GM18951 (cell line): ENCODE measurements around the gene SLC25A18.
"Not testable (repeated sequence)": the region's sequence is repeated elsewhere in the genome, so short reads cannot be mapped to it uniquely, and the experiment has no call there.

Source experiments
- POLR2A ChIP-seq: IDR thresholded peaks from 4 replicates; pipeline ENCODE4 v1.6.1; 2011; ENCODE audit warnings: mild to moderate bottlenecking; ENCODE audit not compliant: insufficient read length, insufficient read depth; ENCODE audit errors: extremely low read depth
- in situ Hi-C: fragments of 300-500 bp; cut with MboI; formaldehyde crosslinking; loops from one replicate; pipeline ENCODE4 v1.12.0; 2022; ENCODE audit warnings: low sequenced_read_pairs, mixed read lengths, inconsistent platforms; ENCODE audit not compliant: unreplicated experiment

SLC25A18 gene

GRCh38 chr22:17601031-17601430 is 37.7 kb downstream of the SLC25A18 start:
- in situ Hi-C loops: no loop called here
- no peak for TF ChIP-seq POLR2A

- in situ Hi-C loops: no loop called here
These were observed 40.4 kb downstream of the SLC25A18 start for GRCh38 chr22:17603668-17604067.

GRCh38 chr22:17606496-17606895 is 43.2 kb downstream of the SLC25A18 start:
- in situ Hi-C loops: no loop called here

More at GRCh38 chr22:17603668-17604067, 40.4 kb downstream of the SLC25A18 start:
- TF ChIP-seq POLR2A: no peak

GRCh38 chr22:17607891-17608521 is 44.7 kb downstream of the SLC25A18 start:
- in situ Hi-C loops: no loop called here

More at GRCh38 chr22:17606496-17606895, 43.2 kb downstream of the SLC25A18 start:
- no peak for TF ChIP-seq POLR2A

GRCh38 chr22:17612057-17612456 is 48.8 kb downstream of the SLC25A18 start:
- in situ Hi-C loops: no loop called here
- TF ChIP-seq POLR2A: no peak

More at GRCh38 chr22:17607891-17608521, 44.7 kb downstream of the SLC25A18 start:
- TF ChIP-seq POLR2A: no peak

- in situ Hi-C loops: no loop called here
- TF ChIP-seq POLR2A: no peak
These were observed 50.0 kb downstream of the SLC25A18 start for GRCh38 chr22:17613280-17613679.

- TF ChIP-seq POLR2A: no peak
- in situ Hi-C loops: no loop called here
These were observed 64.7 kb downstream of the SLC25A18 start for GRCh38 chr22:17627961-17628405.

- in situ Hi-C loops: no loop called here
- peak; percentile 73 for TF ChIP-seq POLR2A
These were observed 65.3 kb downstream of the SLC25A18 start, which contains the start of gene ATP6V1E1 for GRCh38 chr22:17628406-17629172. TSS of gene ATP6V1E1 (minus strand) at chr22:17628749. CDS start at chr22:17628635, 114 bp downstream.

- in situ Hi-C loops: no loop called here
- no peak for TF ChIP-seq POLR2A
These were observed 65.8 kb downstream of the SLC25A18 start for GRCh38 chr22:17629173-17629489.

GRCh38 chr22:17629641-17630040 is 66.3 kb downstream of the SLC25A18 start:
- in situ Hi-C loops: no loop called here
- TF ChIP-seq POLR2A: no peak

- no peak for TF ChIP-seq POLR2A
- in situ Hi-C loops: no loop called here
These were observed 67.8 kb downstream of the SLC25A18 start for GRCh38 chr22:17631076-17631565.

GRCh38 chr22:17633217-17633997 is 70.1 kb downstream of the SLC25A18 start:
- in situ Hi-C loops: no loop called here
- no peak for TF ChIP-seq POLR2A

GRCh38 chr22:17633998-17634323 is 70.7 kb downstream of the SLC25A18 start:
- no peak for TF ChIP-seq POLR2A
- in situ Hi-C loops: no loop called here

- in situ Hi-C loops: no loop called here
- TF ChIP-seq POLR2A: no peak
These were observed 71.4 kb downstream of the SLC25A18 start for GRCh38 chr22:17634696-17635095.

GRCh38 chr22:17636850-17637249 is 73.6 kb downstream of the SLC25A18 start:
- in situ Hi-C loops: not testable (repeated sequence)
